ENCODE data around the gene SLIT3. TPM values are rescaled to one million over a fixed set of nuclear protein-coding genes. Genes with fewer than 3 reads are reported as not detected.

Gene SLIT3
- total RNA-seq, 1 experiment from 2014 or later = 0.44 TPM

- Histone ChIP-seq H3K9ac (ENCODE audit: low read length) (no peak overlapping the region), H3K9me2 (replicated peaks; ENCODE audit: low read length) (no peaks in the 10 kb centered on the region), H3K79me2 (ENCODE audit: low read length) (no peaks in the 10 kb centered on the region), H3K4me2 (ENCODE audit: low read length) (no peak overlapping the region), H3K27ac (ENCODE audit: low read length) (no peak overlapping the region), H3K4me3 (ENCODE audit: low read length) (no peak overlapping the region), H2AFZ (ENCODE audit: low read length) (no peak overlapping the region), H3K9me3 (ENCODE audit: low read length) (no peaks in the 10 kb centered on the region), H3K4me1 (ENCODE audit: insufficient read depth, low read length) (peaks cover 43% of the 10 kb centered on the region), H3K36me3 (ENCODE audit: low read depth, low read length) (no peaks in the 10 kb centered on the region), H3K27me3 (ENCODE audit: low read length) (peaks cover 7% of the 10 kb centered on the region; the same call in 1 of the 2 replicates), H4K20me1 (ENCODE audit: low read length) (no peaks in the 10 kb centered on the region), H3F3A (ENCODE audit: low read length, unreplicated experiment) (no peaks in the 10 kb centered on the region)
- intact Hi-C loops (cut with micrococcal nuclease) = no loop called here
- ChIA-PET POLR2A (ENCODE audit: unreplicated experiment) (no interaction called here), CTCF (no interaction called here)
- no peak for DNase-seq
- TF ChIP-seq EZH2phosphoT487 (IDR thresholded peaks at IDR 0.05; ENCODE audit: borderline replicate concordance, low read length) (no peak), EZH2 (IDR thresholded peaks at IDR 0.05; ENCODE audit: low read length, unreplicated experiment) (no peak)
- TF ChIP-seq, protein P1, sequence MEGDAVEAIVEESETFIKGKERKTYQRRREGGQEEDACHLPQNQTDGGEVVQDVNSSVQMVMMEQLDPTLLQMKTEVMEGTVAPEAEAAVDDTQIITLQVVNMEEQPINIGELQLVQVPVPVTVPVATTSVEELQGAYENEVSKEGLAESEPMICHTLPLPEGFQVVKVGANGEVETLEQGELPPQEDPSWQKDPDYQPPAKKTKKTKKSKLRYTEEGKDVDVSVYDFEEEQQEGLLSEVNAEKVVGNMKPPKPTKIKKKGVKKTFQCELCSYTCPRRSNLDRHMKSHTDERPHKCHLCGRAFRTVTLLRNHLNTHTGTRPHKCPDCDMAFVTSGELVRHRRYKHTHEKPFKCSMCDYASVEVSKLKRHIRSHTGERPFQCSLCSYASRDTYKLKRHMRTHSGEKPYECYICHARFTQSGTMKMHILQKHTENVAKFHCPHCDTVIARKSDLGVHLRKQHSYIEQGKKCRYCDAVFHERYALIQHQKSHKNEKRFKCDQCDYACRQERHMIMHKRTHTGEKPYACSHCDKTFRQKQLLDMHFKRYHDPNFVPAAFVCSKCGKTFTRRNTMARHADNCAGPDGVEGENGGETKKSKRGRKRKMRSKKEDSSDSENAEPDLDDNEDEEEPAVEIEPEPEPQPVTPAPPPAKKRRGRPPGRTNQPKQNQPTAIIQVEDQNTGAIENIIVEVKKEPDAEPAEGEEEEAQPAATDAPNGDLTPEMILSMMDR (conservative IDR thresholded peaks at IDR 0.05; ENCODE audit: low read depth, low read length) = no peak
- ATAC-seq = no peak
- BruUV-seq (replicated peaks) = no TSS peak
Observed at GRCh38 chr5:169011451-169011850, 289.5 kb downstream of the SLIT3 start.

GRCh38 chr5:169011009-169011408 is 289.9 kb downstream of the SLIT3 start:
- Histone ChIP-seq H3K4me1 (ENCODE audit: insufficient read depth, low read length) (peaks cover 47% of the 10 kb centered on the region), H3K9me2 (replicated peaks; ENCODE audit: low read length) (no peaks in the 10 kb centered on the region), H3K9ac (ENCODE audit: low read length) (no peak overlapping the region), H3F3A (ENCODE audit: low read length, unreplicated experiment) (no peaks in the 10 kb centered on the region), H3K9me3 (ENCODE audit: low read length) (no peaks in the 10 kb centered on the region), H4K20me1 (ENCODE audit: low read length) (no peaks in the 10 kb centered on the region), H3K27ac (ENCODE audit: low read length) (no peak overlapping the region), H3K27me3 (ENCODE audit: low read length) (peaks cover 7% of the 10 kb centered on the region; the same call in 1 of the 2 replicates), H3K4me3 (ENCODE audit: low read length) (no peak overlapping the region), H3K4me2 (ENCODE audit: low read length) (no peak overlapping the region), H2AFZ (ENCODE audit: low read length) (no peak overlapping the region), H3K36me3 (ENCODE audit: low read depth, low read length) (no peaks in the 10 kb centered on the region), H3K79me2 (ENCODE audit: low read length) (no peaks in the 10 kb centered on the region)
- ChIA-PET POLR2A (ENCODE audit: unreplicated experiment) (no interaction called here), CTCF (no interaction called here)
- no TSS peak for BruUV-seq (replicated peaks)
- TF ChIP-seq EZH2phosphoT487 (IDR thresholded peaks at IDR 0.05; ENCODE audit: borderline replicate concordance, low read length) = no peak
- no peak for TF ChIP-seq EZH2 (IDR thresholded peaks at IDR 0.05; ENCODE audit: low read length, unreplicated experiment)
- TF ChIP-seq, protein P1 (conservative IDR thresholded peaks at IDR 0.05; ENCODE audit: low read depth, low read length) = no peak
- ATAC-seq (no peak), DNase-seq (no peak)
- intact Hi-C loops (cut with micrococcal nuclease) = no loop called here

- H3K27me3 ChIP-seq (ENCODE audit: low read length) = peaks cover 7% of the 10 kb centered on the region; the same call in 1 of the 2 replicates
Observed at GRCh38 chr5:169009123-169009522, 291.8 kb downstream of the SLIT3 start.

More at GRCh38 chr5:169009123-169009522, 291.8 kb downstream of the SLIT3 start:
- Histone ChIP-seq H3K36me3 (ENCODE audit: low read depth, low read length) (no peaks in the 10 kb centered on the region), H3K9ac (ENCODE audit: low read length) (no peak overlapping the region), H3K27ac (ENCODE audit: low read length) (no peak overlapping the region), H3K4me3 (ENCODE audit: low read length) (no peak overlapping the region), H2AFZ (ENCODE audit: low read length) (no peak overlapping the region), H3K9me2 (replicated peaks; ENCODE audit: low read length) (no peaks in the 10 kb centered on the region), H3K79me2 (ENCODE audit: low read length) (no peaks in the 10 kb centered on the region), H3K4me1 (ENCODE audit: insufficient read depth, low read length) (peaks cover 44% of the 10 kb centered on the region), H3K4me2 (ENCODE audit: low read length) (no peak overlapping the region; the same call in 1 of the 2 replicates), H4K20me1 (ENCODE audit: low read length) (no peaks in the 10 kb centered on the region), H3K9me3 (ENCODE audit: low read length) (no peaks in the 10 kb centered on the region), H3F3A (ENCODE audit: low read length, unreplicated experiment) (no peaks in the 10 kb centered on the region)
- ATAC-seq = 0 out of 2 replicates have a peak, but pooled peaks have one; percentile 6
- DNase-seq = peak; percentile 61
- TF ChIP-seq, protein P1 (conservative IDR thresholded peaks at IDR 0.05; ENCODE audit: low read depth, low read length) = no peak
- ChIA-PET CTCF (no interaction called here), POLR2A (ENCODE audit: unreplicated experiment) (no interaction called here)
- intact Hi-C loops (cut with micrococcal nuclease) = no loop called here
- no TSS peak for BruUV-seq (replicated peaks)

Measured in PC-3 (cell line).